HG02678 (cell line): ENCODE data around the gene EPHX1.
"Not testable (repeated sequence)": the region's sequence is repeated elsewhere in the genome, so short reads cannot be mapped to it uniquely, and the experiment has no call there.

Experiments
- ATAC-seq: cut with Tn5 transposase; IDR thresholded peaks from one replicate; pipeline ENCODE4 v1.9.1; 2021; ENCODE audit warnings: mild to moderate bottlenecking, moderate library complexity; ENCODE audit not compliant: unreplicated experiment

Gene EPHX1

GRCh38 chr1:225815526-225816178, 5.7 kb downstream of the EPHX1 start:
- no peak for ATAC-seq

GRCh38 chr1:225816643-225817538, 7.0 kb downstream of the EPHX1 start:
- no peak for ATAC-seq

DNA sequence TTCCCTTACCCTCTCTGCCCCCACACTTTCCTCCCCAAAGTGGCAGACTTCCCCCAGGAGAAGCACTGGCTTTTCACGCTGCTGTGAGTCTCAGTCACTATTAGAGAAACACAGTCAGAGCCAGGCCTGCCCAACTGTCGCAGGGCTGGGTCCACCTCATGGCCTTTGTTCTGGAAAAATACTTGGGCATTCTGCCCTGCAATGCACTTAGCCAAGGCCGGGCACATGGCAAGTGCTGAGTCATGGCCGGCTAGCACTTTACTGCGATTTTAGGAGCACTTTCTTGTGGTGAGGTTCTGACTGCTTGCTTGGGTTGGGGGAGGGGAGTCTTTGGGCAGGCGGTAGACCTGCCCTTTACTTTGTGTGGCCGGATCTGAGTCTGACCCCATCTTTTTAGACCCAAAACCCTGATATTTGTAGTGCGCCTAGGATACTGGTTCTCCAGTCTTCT, 7.7 kb downstream of the EPHX1 start:
- ATAC-seq, result no peak

GRCh38 chr1:225818229-225818628, 8.3 kb downstream of the EPHX1 start:
- no peak for ATAC-seq

GRCh38 chr1:225819346-225820192, 9.6 kb downstream of the EPHX1 start:
- no peak for ATAC-seq

DNA sequence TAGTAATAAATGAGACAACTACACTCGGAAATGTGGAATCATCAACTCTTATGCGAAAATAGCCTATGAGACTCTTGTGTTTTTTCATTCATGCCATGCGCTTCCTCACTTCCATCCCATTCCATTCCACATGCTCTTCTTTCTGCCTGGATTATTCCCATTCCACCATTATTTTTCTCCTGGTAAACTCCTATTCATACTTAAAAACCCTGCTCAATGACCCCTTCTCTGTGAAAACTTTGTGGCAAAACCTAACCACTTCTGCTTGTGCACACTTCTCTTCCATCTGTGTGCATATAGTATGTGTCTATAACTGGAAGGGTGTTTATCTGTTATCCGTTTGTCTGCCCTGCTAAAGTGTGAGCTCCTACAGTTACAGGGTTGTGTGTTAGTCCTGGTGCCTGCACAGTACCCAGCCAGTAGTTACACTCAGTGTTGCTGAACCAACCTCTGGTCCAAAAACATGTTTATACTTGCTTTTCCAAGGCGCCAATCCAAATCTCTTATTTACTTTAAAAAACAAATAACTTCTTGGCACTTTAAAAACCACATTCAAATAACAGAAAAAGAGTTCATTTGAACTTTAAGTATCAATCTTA, 10.7 kb downstream of the EPHX1 start:
- ATAC-seq, result no peak

DNA sequence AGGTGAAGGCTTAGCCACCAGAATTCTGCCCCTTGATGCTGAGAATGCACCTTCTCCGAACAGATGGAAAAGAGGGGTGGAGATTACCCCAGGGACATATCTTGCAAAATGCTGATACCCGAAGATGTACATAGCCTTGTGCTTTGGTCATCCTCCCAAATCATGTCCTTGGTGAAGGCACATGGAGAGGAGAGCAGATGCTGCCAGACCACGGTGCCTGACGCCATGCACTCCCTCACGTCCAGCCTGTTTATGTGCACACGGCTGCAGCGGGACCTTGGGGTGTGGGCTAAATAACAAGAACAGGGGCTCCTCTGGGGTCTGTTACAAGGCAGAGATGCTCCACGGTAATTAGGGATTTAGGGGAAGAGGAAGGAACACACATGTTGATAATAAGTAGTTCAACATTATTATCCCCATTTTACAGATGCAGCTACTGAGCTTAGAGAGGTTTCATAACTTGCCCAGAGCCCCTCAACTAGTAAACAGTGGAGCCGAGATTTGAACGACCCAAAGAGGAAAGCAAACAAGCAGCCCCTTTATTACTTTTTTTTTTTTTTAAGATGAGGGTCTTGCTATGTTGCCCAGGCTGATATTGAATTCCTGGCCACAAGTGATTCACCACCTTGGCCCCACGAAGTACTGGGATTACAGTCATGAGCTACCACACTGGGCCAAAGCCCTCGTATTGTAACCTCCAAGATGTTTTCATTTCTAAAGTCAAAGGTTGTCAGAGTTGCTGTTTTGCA, 12.9 kb downstream of the EPHX1 start:
- no peak for ATAC-seq

- ATAC-seq, result no peak
Measured at GRCh38 chr1:225823811-225824261, 13.9 kb downstream of the EPHX1 start.

GRCh38 chr1:225824533-225824941, 14.6 kb downstream of the EPHX1 start:
- ATAC-seq, result no peak

DNA sequence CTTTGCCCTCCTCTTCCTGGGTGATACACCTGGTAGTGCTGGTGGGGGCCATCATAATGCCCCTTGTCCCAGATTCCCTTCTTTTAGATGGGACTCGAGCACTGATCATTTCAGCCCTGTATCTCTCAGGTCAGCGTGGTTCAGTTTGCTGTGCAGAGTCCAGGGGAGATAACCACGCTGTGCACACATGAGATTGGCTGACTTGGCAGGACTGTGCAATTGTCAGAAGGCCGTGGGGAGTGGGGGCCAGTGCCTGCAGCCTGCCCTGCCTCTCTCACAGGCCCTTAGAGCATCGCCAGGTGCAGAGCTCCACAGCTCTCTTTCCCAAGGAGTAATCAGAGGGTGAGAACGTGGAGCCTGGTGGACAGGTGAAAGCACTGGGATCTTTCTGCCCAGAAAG, 15.2 kb downstream of the EPHX1 start:
- ATAC-seq, result no peak

GRCh38 chr1:225825607-225826007, 15.7 kb downstream of the EPHX1 start:
- no peak for ATAC-seq

DNA sequence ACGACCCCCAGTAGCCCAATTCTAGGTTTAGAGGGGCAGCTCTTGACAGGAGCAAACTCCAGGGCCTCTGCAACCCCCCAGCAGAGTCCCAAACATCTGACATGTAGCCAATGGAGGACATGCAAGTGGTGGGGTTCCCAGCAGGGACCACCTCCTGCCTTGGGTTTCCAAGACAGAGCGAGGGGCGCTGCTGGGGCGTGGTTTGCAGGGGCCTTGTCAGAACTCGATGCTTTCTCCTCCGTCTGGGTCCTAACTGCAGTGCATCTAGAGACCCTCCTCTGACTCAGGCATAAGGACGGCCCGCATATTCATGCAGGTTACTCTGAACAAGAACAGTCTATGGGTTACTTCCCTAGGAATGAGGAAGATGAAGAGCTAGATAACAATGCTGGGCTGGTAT, 17.2 kb downstream of the EPHX1 start:
- no peak for ATAC-seq

GRCh38 chr1:225828706-225829345, 18.9 kb downstream of the EPHX1 start:
- ATAC-seq, result no peak

- no peak for ATAC-seq
Measured at GRCh38 chr1:225830841-225831240, 20.9 kb downstream of the EPHX1 start.

GRCh38 chr1:225834417-225835329, 24.7 kb downstream of the EPHX1 start:
- ATAC-seq, result no peak

DNA sequence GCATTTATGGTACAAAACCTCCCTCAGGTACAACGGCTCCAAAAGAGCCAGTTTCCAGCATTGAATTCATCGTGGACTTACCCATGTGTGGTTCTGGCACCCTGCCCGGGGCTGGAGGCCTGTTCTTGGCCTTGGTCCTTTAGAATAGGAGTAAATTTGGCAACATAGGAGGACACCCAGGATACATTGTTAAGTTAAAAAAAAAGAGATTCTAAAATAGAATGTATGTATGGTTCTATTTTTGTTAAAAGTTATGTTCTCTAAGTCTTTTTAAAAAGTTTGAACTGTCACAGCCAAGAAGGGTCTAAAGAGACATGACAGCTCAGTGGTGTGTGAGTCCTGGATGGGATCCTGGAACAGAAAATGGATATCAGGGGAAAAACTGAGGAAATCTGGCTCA, 25.9 kb downstream of the EPHX1 start:
- no peak for ATAC-seq

DNA sequence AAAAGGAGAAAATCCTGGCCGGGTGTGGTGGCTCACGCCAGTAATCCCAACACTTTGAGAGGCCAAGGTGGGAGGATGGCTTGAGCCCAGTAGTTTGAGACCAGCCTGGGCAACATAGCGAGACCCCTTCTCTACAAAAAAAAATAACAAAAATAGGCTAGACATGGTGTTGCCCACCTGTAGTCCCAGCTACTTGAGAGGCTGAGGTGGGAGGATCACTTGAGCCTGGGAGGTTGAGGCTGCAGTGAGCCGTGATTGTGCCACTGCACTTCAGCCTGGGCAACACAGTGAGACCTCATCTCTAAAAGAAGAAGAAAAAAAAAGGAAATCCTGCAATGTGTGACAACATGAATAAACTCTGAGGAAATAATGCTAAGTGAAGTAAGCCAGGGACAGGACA, 26.4 kb downstream of the EPHX1 start:
- ATAC-seq, result not testable (repeated sequence)

- ATAC-seq, result no peak
Measured at GRCh38 chr1:225838793-225839192, 28.9 kb downstream of the EPHX1 start.

DNA sequence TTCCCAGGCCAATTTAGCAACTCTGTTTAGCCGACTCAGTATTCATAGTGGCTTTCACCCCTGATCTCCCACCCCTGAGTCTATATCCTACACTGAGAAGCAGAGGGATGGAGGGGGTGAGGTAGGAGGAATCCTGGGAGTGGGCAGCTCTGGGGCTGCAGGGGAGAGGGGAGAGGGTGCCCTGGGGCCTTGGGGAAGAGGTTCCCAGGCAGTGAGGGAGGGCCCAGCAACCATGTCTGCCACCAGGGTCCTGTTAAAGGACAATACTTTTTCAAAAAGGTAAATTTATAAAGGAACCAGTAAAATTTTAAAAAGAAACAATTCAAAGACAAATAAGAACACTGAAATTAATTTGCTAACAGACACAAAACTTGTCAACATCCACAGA, 30.3 kb downstream of the EPHX1 start:
- ATAC-seq, result no peak
